Body of pancreas (tissue), 4 donors: ENCODE measurements around the gene ARID5B. TPM values are rescaled to one million over a fixed set of nuclear protein-coding genes. Genes with fewer than 3 reads are reported as not detected.

ENCODE experiments used
- ATAC-seq: fragments of 150-250 bp; one replicate; pipeline ENCODE4 v1.9.1; 2016
- DNase-seq, 4 donors: peaks; one replicate each; pipeline ENCODE4 v3.0.0-alpha.2; 2019
- H3K27ac ChIP-seq, 4 donors: fragments of 200-600 bp; sonication (generic); 1 replicate in 3 of 4; 2 replicates in 1 of 4; pipeline versions ENCODE4 v1.5.1 to v1.6.1; 2016 to 2019; ENCODE audit warnings: mild to moderate bottlenecking in 1 of 4, mixed read lengths in 1 of 4, moderate library complexity in 1 of 4
- H3K27me3 ChIP-seq, 2 donors: fragments of 200-600 bp; sonication (generic); one replicate each; pipeline ENCODE4 v1.6.0; 2016; ENCODE audit warnings: mild to moderate bottlenecking in 1 of 2
- H3K36me3 ChIP-seq, 2 donors: fragments of 200-600 bp; sonication (generic); replicated peaks in 1 of 2; 2 replicates each; pipeline ENCODE4 v1.5.1; 2016; ENCODE audit warnings: low read depth in 2 of 2; ENCODE audit not compliant: insufficient read depth in 1 of 2
- H3K4me1 ChIP-seq: fragments of 200-600 bp; sonication (generic); one replicate; pipeline ENCODE4 v1.6.0; 2016
- H3K4me3 ChIP-seq, 2 donors: fragments of 200-600 bp; sonication (generic); 1 replicate in 1 of 2; 2 replicates in 1 of 2; pipeline ENCODE4 v1.5.1; 2016 to 2019
- H3K9me3 ChIP-seq, 3 donors: fragments of 200-600 bp; sonication (generic); 1 replicate in 2 of 3; 2 replicates in 1 of 3; pipeline ENCODE4 v1.5.1; 2016
- POLR2A ChIP-seq, 3 donors: fragments of 450-650 bp; IDR thresholded peaks; one replicate each; pipeline ENCODE4 v1.6.1; 2016; ENCODE audit warnings: antibody characterized with exemption in 3 of 3, mild to moderate bottlenecking in 2 of 3
- WGBS, 2 donors: methylation state at CpG; one replicate each; pipeline ENCODE4 v1.1.5; 2017; 5-methylcytosine and 5-hydroxymethylcytosine counted together
- intact Hi-C: fragments of 100-400 bp; cut with DNase I; formaldehyde crosslinking; loops from one replicate; pipeline ENCODE4 v1.15.1; 2023
- total RNA-seq, 2 donors: library from RNA; depleted of rRNA; stranded (reverse); fragments of >200 nt; gene quantifications; one replicate each; pipeline ENCODE4 v1.1.0, GENCODE V29; 2016
- TF ChIP-seq, protein P1 (sequence below), 7 experiments: fragments of 450-650 bp in 4 of 7; fragments of 200-600 bp in 3 of 7; sonication (generic) in 3 of 7; IDR thresholded peaks; one replicate each; pipeline ENCODE4 v1.5.1; 2016 to 2019; ENCODE audit warnings: antibody characterized with exemption in 7 of 7

ARID5B gene
- total RNA-seq, 2 donors from 2014 or later, result 16.1 to 17.1 TPM

DNA sequence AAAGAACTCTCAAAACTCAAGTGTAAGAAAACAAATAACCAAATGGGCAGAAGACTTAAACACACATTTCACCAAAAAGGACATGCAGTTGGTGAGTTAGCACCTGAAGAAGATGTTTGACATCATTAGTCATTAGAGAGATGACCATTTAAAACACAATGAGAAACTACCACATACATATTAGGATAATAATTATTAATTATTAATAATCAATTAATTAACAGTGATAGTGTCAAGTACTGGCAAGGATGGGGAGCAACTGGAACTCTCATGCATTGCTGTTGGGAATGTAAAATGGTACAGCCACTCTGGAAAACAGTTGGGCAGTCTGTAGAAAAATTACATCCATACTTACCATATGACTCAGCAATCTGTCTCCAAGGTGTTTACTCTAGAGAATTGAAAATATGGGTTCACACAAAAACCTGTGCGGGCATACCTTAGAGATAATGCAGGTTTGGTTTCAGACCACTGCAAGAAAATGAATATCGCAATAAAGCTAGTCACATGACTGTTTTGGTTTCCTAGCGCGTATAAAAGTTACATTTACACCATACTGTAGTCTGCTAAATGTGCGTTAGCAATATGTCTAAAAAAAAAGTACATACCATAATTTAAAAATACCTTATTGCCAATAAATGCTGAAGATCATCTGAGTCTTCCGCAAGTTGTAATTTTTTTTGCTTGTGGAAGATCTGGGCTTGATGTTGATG is 30.3 kb downstream of the ARID5B start:
- Histone ChIP-seq H3K9me3 (no peaks in the 10 kb centered on the region), H3K27ac (no peak overlapping the region), H3K4me3 (no peak overlapping the region), H3K4me1 (no peaks in the 10 kb centered on the region), H3K27me3 (no peaks in the 10 kb centered on the region), H3K36me3 (no peaks in the 10 kb centered on the region)
- no peak for ATAC-seq
- no peak for DNase-seq
- 86 to 95% methylated on average over 6 of the region's 6 CpGs for WGBS, 2 donors
- TF ChIP-seq, protein P1, sequence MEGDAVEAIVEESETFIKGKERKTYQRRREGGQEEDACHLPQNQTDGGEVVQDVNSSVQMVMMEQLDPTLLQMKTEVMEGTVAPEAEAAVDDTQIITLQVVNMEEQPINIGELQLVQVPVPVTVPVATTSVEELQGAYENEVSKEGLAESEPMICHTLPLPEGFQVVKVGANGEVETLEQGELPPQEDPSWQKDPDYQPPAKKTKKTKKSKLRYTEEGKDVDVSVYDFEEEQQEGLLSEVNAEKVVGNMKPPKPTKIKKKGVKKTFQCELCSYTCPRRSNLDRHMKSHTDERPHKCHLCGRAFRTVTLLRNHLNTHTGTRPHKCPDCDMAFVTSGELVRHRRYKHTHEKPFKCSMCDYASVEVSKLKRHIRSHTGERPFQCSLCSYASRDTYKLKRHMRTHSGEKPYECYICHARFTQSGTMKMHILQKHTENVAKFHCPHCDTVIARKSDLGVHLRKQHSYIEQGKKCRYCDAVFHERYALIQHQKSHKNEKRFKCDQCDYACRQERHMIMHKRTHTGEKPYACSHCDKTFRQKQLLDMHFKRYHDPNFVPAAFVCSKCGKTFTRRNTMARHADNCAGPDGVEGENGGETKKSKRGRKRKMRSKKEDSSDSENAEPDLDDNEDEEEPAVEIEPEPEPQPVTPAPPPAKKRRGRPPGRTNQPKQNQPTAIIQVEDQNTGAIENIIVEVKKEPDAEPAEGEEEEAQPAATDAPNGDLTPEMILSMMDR (IDR thresholded peaks at IDR 0.05), result no peak
- TF ChIP-seq POLR2A (IDR thresholded peaks at IDR 0.05), result no peak
- intact Hi-C loops, result no loop called here

GRCh38 chr10:61933859-61934555 is 32.5 kb downstream of the ARID5B start:
- WGBS, 2 donors, result 82 to 87% methylated on average over 3 of the region's 3 CpGs
- no peak for ATAC-seq
- Histone ChIP-seq H3K36me3 (no peaks in the 10 kb centered on the region), H3K27me3 (no peaks in the 10 kb centered on the region), H3K4me3 (no peak overlapping the region), H3K9me3 (no peaks in the 10 kb centered on the region), H3K4me1 (peaks cover 17% of the 10 kb centered on the region), H3K27ac (peak overlapping the region in 1 of 4 donors; percentile 9)
- intact Hi-C loops, result no loop called here
- TF ChIP-seq POLR2A (IDR thresholded peaks at IDR 0.05), result no peak
- TF ChIP-seq, protein P1 (IDR thresholded peaks at IDR 0.05), result no peak
- no peak for DNase-seq

- Histone ChIP-seq H3K27ac (no peak overlapping the region), H3K9me3 (no peaks in the 10 kb centered on the region), H3K36me3 (no peaks in the 10 kb centered on the region), H3K27me3 (no peaks in the 10 kb centered on the region), H3K4me3 (no peak overlapping the region), H3K4me1 (peaks cover 17% of the 10 kb centered on the region)
- DNase-seq, result no peak
- 83 to 86% methylated on average over 5 of the region's 5 CpGs for WGBS, 2 donors
- ATAC-seq, result no peak
- TF ChIP-seq, protein P1 (IDR thresholded peaks at IDR 0.05), result no peak
- no peak for TF ChIP-seq POLR2A (IDR thresholded peaks at IDR 0.05)
- intact Hi-C loops, result no loop called here
These were observed 33.6 kb downstream of the ARID5B start for GRCh38 chr10:61935077-61935476.

DNA sequence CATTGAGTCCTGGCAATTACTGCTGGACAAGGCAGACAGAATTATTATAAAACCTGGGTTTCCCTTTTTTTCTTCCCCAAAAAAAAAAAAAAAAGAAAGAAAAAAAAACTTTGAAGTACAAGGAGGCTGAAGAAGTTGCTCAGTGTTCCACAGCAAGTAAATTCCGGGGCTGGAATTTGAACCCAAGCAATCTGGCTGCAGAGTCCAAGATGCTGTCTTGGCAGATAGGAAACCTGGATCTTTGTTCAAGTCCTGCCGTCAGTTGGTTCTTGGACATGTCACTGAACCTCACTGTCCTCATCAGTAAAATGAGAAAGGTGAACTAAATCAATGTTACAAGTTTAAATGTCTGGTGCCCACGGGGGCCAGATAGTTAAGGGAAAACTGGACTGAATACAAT is 35.3 kb downstream of the ARID5B start:
- WGBS, 2 donors, result 57 to 78% methylated on average over 3 of the region's 3 CpGs

More for the DNA sequence above, 35.3 kb downstream of the ARID5B start:
- no peaks in the 10 kb centered on the region for H3K27me3 ChIP-seq
- H3K4me1 ChIP-seq, result peaks cover 17% of the 10 kb centered on the region
- no peak for ATAC-seq
- intact Hi-C loops, result no loop called here
- peak overlapping the region in 1 of 4 donors; percentile 53 for H3K27ac ChIP-seq
- no peaks in the 10 kb centered on the region for H3K36me3 ChIP-seq
- DNase-seq, result no peak
- no peak overlapping the region for H3K4me3 ChIP-seq
- TF ChIP-seq, protein P1 (IDR thresholded peaks at IDR 0.05), result no peak
- no peak for TF ChIP-seq POLR2A (IDR thresholded peaks at IDR 0.05)
- H3K9me3 ChIP-seq, result no peaks in the 10 kb centered on the region
